Measurements from ENCODE around the gene DNMT3B.
"Not testable (repeated sequence)": the region's sequence is repeated elsewhere in the genome, so short reads cannot be mapped to it uniquely, and the experiment has no call there.

DNMT3B gene

DNA sequence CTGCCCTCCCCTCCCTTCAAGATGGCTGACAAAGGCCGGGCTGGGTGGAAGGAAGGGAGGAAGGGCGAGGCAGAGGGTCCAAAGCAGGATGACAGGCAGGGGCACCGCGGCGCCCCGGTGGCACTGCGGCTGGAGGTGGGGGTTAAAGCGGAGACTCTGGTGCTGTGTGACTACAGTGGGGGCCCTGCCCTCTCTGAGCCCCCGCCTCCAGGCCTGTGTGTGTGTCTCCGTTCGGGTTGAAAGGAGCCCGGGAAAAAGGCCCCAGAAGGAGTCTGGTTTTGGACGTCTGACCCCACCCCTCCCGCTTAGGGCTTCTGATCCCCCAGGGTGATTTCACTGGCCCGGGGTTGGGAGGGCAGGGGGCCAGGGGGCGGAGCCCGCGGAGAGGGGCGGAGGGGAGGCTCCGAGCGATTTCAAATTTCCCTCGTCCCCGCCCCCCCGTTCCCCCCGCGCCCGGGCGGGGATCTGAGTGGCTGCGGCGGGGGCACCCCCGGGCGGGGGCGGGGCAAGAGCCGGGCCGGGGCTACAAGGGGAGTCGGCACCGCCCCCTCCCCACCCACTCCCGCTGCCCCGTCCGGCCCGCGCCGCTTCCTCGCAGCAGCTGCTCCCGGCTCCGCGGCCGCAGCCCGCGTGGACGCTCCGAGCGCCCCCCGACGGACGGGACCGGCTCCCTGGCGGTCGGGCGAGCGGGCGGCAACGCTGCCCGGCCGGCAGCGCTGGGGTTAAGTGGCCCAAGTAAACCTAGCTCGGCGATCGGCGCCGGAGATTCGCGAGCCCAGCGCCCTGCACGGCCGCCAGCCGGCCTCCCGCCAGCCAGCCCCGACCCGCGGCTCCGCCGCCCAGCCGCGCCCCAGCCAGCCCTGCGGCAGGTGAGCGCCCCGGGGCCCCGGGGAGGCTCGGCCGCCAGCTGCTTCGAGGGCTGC is at the start of gene DNMT3B:
DNMT3B (plus strand) TSS at position 555 of the 923 bp plus-strand sequence. CDS start 17,939 bp downstream, outside the sequence.
- no peak for FAIRE-seq
- peak; percentile 80 for DNase-seq (ENCODE audit: insufficient read length, low spot score)
- TF ChIP-seq POLR2A (IDR thresholded peaks at IDR 0.05; ENCODE audit: low read depth, low read length): peak; percentile 72

- DNase-seq (ENCODE audit: insufficient read length, low spot score): no peak
- no peak for FAIRE-seq
- no peak for TF ChIP-seq POLR2A (IDR thresholded peaks at IDR 0.05; ENCODE audit: low read depth, low read length)
These were observed 43.3 kb upstream of the DNMT3B start for GRCh38 chr20:32718749-32719348.

DNA sequence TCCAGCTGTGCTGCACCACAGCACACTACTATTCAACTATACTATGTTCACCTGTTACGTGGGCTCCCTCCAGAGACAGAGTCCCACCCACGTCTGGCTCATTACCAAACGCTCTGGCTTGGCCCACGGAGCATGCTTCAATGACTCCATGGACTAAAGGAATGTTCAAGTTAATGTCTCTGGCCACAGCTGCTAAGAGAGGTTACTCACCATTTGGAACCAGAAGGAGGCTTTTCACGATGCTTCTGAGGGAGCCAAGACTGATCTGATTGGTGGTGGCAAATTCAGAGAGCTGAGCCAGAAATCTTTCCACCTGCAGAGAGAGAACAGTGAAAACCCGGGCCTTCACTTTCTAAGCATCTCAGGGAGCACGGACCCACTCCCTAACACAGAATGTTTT is 34.5 kb upstream of the DNMT3B start:
- TF ChIP-seq POLR2A (IDR thresholded peaks at IDR 0.05; ENCODE audit: low read depth, low read length): no peak
- FAIRE-seq (peak; percentile 75), DNase-seq (ENCODE audit: insufficient read length, low spot score) (peak; percentile 77)

DNA sequence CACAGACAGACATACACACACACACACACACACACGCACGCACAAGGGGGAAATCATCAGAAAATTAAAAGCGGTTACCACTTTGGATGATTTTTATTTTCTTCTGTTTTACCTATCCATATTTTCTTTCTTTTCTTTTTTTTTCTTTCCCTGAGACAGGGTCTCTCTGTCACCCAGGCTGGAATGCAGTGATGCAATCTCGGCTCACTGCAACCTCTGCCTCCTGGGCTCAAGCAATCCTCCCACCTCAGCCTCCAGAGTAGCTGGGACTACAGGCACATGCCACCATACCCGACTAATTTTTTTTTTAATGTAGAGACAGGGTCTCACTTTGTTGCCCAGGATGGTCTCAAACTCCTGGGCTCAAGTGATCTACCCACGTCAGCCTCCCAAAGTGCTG is 33.8 kb upstream of the DNMT3B start:
- FAIRE-seq; DNase-seq (ENCODE audit: insufficient read length, low spot score): not testable (repeated sequence)

DNA sequence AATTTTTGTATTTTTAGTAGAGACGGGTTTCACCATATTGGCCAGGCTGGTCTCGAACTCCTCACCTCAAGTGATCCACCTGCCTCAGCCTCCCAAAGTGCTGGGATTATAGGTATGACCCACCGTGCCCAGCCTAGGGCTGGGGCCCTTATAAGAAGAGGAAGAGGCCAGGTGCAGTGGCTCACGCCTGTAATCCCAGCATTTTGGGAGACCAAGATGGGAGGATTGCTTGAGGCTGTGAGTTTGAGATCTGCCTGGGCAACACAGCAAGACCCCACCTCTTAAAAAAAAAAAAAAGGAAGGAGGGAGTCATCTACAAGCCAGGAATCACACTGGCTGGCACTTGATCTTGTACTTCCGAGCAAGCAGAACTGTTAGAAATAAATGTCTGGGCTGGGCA is 32.9 kb upstream of the DNMT3B start:
- not testable (repeated sequence) for FAIRE-seq; DNase-seq (ENCODE audit: insufficient read length, low spot score)

DNA sequence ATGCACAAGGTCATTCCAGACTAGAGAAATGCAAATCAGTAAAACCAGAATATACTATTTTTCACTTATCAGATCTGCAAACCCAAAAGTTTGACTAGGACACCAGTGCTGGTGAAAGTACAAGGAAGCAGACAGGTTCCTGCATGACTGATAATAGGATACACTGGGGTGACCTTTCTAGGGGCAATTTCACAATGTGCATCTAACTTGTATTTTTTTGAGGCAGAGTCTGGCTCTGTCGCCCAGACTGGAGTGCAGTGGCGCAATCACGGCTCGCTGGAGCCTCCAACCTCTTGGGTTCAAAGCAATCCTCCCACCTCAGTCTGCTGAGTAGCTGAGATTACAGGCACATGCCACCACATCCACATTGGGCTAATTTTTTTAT is 30.3 kb upstream of the DNMT3B start:
- no peak for TF ChIP-seq POLR2A (IDR thresholded peaks at IDR 0.05; ENCODE audit: low read depth, low read length)
- DNase-seq (ENCODE audit: insufficient read length, low spot score) (no peak), FAIRE-seq (no peak)

- DNase-seq (ENCODE audit: insufficient read length, low spot score) (no peak), FAIRE-seq (no peak)
- no peak for TF ChIP-seq POLR2A (IDR thresholded peaks at IDR 0.05; ENCODE audit: low read depth, low read length)
These were observed 24.6 kb upstream of the DNMT3B start for GRCh38 chr20:32737371-32738223.

GRCh38 chr20:32741151-32741550 is 21.0 kb upstream of the DNMT3B start:
- FAIRE-seq (no peak), DNase-seq (ENCODE audit: insufficient read length, low spot score) (no peak)
- no peak for TF ChIP-seq POLR2A (IDR thresholded peaks at IDR 0.05; ENCODE audit: low read depth, low read length)

DNA sequence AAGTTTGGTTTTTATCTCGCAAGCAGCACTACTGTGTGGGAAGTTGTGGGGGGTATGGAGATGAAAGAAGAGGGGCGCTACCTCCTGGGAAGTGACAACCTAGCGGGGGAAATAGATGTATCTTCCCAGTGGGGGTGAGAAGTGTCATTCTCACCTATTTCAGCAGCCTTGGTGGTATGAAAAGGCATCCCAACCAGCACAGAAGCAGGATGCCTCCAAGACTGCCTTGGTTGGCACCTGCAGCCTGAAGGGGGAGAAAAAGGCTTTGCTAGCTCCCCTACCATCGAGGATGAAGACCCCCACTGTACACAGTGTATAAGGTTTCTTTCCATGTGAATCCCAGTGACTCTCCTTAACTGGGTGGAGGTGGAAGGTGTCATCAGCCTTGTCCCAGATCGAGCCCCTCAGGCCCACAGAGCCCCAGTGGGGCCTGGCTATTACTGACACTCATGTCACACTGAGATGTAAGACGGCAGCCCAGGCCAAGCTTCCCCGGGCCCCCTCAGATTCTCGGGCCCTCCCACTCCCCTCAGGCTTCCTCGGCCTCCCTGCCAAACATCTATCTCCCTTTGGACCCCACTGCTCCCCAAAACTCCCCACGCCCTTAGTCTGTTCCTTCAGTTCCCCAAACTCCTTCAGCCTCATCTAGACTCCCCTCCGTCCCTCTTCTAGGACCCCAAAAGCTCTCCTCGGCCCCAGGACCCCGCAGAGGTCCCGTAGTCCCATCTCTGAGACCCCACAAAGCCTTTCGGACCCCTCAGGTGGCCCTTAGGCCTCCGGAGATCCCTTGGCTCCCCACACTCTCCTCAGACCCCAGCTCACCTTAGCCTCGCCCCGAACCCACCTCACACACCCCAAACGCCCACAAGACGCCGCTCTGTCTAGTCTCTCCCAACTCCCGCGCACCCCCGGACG is 19.6 kb upstream of the DNMT3B start:
- no peak for FAIRE-seq
- DNase-seq (ENCODE audit: insufficient read length, low spot score): no peak
- TF ChIP-seq POLR2A (IDR thresholded peaks at IDR 0.05; ENCODE audit: low read depth, low read length): peak; percentile 11; the same call in 1 of the 2 replicates

DNA sequence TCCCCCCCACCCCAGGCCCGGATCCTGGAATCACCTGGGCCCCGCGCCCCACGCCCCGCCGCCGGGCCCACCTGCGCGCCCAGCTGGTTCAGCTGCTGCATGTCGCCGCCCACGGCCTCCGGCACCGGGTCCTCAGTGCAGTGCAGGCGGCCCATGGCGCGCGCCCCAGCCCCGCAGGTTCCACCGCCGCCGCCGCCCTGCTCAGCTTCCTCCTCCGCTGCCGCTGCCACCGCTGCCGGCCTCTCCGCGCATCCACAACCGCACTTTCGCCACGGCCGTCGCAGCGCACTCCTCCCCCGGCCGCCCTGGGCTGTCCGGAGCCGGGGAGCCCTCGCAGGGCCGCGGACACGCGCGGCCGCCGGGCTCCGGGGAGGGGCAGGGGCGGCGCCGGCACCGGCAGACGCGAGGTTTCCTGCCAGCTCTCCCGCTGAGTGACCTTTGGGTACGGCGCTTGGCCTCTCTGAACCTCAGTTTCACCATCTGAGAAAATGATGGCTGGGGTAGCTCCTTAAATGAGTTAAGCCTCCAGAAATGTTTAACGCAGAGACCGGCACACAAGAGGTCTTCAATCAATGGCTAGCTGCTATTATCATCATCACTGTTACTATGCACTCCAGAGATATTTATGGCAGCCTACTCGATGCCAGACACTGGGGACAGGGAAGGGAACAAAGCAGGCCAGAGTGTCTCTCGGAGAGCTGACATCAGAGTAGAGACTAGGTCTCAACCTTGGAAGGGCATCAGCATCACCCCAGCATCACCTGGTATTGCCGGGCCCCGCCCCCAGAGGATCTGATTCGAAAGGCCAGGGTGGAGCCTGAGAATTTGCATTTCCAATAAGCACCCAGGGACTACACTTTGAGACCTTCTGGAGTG is 18.7 kb upstream of the DNMT3B start, which contains the start of gene COMMD7:
COMMD7 (minus strand) TSS at position 231 of the 876 bp plus-strand sequence; CDS start at position 155, 76 bp downstream.
- peak; percentile 46 for TF ChIP-seq POLR2A (IDR thresholded peaks at IDR 0.05; ENCODE audit: low read depth, low read length)
- FAIRE-seq: no peak
- DNase-seq (ENCODE audit: insufficient read length, low spot score): no peak

DNA sequence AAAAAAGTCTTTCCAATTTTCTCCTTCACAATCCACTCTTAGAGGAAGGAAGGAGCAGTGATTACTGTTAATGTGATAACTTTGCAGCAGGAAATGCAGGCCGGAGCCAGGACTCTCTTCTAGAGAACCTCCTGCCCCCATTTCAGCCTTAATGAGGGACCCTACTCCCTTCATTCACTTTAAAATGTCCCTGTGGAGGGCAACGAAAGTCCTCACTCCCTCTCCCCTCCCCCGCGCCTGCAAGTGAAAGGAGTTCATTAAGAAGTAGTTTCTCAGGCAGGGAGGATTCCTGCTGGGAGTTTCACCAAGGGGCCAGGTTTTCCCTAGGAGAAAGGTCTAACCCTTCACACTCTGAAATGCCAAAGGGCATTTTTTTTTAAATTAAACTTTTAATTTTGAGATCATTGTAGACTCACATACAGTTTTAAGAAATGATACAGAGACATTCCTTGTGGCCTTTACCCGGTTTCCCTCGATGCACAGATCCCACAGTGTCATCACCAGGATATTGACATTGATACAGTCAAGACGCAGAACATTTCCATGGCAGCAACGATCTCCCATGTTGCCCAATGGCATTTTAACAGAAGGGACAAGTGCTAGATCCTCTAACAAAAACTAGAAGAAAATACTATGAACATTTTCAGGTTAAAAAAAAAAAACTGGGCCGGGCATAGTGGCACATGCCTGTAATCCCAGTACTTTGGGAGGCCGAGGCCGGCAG is 12.1 kb upstream of the DNMT3B start:
- DNase-seq (ENCODE audit: insufficient read length, low spot score): no peak
- TF ChIP-seq POLR2A (IDR thresholded peaks at IDR 0.05; ENCODE audit: low read depth, low read length): no peak
- FAIRE-seq: no peak
